HG02840 (cell line): Measurements from ENCODE around the gene ELL2.

ENCODE experiments used
- ATAC-seq: cut with Tn5 transposase; IDR thresholded peaks from one replicate; pipeline ENCODE4 v1.9.1; 2021; ENCODE audit warnings: mild to moderate bottlenecking, moderate library complexity, moderate number of reproducible peaks; ENCODE audit not compliant: unreplicated experiment, low FRiP score

The ELL2 gene

DNA sequence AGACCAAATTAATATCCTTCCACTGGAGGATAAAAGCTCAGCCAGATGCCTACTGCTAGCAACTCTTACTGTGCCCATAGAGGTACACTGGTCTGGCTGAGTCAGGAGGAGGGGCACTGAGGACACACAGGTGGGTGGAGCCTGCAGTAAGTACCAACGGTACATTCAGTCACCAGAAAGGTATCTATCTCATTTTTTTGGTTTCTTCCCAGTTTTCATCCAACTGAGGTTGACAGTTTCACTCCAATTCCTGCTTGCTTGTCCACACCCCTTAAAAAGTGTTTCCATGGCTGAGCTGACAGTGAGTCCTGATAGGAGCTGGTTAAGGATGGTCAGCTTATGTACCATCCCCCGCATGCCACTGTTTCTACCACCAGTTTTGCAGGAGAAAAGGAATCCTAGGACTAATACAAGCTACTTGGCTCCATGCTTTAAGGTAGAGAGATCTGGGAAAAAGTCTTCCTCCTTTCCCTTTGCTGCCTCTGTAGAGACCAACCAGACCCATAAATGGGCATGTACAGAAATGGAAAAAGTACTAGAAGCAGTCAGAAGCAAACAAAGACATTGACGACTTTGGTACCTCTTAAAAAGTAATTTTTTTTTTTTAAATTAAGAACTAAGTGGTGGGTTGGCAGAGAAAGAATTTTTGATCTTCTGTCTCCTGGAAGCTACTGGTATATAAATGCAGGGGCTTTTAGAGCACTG is 3.2 kb downstream of the ELL2 start:
- no peak for ATAC-seq

DNA sequence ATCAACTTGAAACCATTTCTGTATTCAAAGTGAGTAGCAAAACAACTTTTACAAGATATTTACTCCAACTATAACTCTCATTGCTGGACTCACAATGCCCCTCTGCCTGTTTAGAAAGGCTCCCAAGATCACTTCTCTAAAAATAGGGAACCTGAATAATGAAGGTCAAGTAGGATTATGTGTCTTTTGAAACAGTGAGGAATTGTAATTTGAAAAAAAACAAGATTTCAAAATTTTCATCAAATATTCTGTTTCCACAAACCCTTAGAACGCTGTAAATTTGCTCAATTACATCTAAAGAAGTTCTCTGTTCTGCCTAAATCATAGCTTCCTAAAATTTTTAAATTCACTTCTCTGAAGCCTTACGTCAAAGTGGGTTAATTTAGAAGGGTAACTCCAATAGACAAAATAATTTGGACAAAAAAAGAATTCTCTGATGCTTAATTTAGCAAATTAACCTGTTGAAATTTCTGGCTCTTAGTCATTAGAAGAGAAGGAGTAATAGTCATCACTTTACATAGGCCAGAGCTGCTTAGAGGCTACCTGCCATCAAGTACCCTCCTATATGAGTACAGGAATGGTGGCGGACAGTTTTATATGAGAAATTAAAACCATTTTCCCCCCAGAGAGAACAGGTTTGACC is 4.0 kb downstream of the ELL2 start:
- no peak for ATAC-seq

DNA sequence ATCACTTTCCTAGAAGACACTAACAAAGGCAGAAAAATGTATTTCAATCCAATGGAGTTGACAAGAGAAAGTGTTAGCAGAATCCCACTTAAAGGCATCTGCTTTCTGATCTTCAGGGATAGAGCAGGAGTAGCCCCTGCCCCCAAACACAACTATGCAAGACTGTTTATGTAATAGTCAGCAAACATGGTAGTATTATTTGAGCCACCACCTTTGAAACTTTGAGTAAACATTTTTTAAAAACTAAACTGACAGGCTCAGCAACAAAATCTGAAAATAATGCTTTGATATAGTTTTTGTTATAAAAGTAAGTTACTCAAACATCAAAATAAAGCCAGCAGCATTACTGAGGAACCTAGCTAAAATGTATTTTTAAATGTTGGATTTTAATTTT is 4.8 kb downstream of the ELL2 start:
- ATAC-seq = no peak

DNA sequence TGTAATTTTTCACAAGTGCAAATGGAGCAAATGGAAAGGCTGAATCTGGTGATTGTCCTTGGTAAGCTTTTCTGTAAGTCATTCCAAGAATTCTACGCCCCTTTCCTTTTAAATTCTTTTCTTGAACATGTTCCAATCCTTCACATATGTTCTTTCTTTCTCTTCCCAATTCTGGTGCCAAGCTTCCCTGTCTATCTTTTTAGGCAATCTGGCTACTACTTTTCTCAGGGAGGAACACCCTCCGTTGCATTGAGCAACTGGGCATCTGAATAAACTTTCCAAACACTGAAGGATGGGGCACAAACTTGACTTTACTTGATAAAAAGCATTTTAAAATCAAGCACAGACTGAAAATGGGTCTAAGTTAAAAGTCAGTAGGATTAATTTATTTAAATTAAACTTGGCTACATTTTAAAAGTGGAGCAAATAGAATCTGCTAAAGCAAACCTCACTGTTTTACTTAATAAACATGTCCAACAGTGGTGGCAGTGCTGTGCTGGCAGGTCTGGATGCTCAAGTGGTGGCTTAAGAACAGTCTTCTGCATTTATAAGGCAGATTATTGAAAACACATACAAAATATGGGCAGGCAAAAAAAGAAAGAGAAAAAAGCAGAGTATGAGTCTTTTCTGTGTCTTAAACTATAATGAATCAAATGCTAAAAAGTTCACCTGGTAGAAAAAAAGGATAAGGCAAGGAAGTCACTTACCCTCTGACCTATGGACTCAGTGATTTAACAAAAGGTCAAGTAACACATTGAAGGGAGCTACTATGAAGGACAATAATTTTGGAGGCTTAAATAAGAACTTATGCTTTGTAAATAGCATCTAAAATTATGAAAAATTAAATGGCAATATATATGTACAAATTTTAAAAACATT is 5.4 kb downstream of the ELL2 start:
- ATAC-seq = no peak

DNA sequence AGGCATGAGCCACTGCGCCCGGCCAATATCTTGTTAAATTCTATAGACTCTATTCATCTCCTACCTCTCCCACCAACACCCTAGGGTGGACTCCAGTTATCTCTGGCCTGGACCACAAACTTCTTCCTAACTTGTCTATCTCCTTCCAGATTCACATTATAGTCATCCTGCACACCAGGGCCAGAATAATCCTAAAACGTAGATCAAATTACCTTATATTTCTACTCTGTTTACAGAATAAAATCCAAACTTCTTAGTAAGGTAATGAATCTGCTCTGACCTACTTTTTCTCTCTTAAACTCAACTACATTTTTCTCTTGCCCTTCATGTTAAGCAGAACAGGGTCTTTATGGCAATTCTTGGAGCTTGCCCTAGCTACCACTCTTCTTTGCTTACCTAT is 6.9 kb downstream of the ELL2 start:
- no peak for ATAC-seq

DNA sequence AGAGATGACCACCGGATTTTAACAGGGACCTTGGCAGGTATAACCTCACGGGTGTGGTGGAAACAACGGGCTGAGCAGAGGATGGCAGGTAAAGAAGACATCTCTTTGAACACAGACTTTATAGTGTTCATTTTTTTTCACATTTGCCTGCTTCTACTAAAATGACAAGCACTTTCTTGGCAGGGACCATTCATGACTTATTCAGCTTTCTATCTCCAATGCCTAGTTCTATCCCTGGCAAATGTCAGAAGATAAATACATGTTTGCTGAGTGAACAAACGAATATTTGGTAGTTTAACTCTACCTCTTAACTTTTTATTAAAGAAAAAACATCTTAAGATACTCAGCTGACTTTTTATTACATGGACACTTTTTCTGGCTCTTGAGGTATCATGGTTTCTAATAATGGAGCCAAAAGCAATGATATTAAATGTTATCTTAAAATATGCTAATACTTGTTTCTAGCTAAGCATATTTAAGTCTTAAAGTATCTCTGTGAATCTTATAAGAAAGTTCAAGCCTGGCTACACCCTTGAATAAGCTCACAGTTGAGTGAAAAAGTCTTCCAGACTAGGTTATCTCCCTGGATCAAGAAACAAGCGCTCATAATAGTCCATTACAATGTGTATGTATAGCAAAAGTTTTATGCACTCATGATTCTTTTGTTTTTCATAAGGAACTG is 8.5 kb downstream of the ELL2 start:
- ATAC-seq = no peak

DNA sequence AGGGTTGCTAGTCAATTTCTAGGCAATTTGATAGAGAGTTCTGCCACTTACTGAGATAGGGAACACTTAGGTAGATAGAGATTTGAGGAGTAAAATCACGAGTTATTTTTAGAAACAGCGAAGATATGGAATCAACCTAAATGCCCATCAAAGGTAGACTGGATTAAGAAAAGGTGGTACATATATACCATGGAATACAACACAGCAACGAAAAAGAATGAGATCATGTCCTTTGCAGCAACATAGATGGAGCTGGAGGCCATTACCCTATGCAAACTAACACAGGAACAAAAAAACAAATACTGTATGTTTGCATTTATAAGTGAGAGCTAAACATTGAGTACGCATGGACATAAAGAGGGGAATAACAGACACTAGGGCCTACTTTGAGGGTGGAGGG is 9.7 kb downstream of the ELL2 start:
- no peak for ATAC-seq

DNA sequence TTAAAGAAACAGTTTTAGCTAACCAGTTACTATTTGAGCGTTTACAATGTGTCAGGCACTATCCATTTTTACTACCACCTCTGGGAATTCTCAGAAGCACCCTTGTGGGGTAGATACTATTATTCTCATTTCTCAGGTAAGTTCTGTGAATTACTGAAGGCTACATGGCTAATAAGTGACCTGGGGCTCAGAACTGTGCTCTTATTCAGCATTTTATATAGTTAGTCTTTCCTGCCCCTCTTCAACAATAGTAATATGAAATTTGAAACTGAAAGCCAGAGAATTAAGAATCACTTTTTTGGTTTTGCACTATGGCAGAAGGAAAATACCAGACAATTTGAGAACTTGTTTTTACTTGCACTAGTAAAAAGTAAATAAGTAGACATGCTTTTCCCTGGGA is 11.8 kb downstream of the ELL2 start:
- peak; percentile 46 for ATAC-seq

DNA sequence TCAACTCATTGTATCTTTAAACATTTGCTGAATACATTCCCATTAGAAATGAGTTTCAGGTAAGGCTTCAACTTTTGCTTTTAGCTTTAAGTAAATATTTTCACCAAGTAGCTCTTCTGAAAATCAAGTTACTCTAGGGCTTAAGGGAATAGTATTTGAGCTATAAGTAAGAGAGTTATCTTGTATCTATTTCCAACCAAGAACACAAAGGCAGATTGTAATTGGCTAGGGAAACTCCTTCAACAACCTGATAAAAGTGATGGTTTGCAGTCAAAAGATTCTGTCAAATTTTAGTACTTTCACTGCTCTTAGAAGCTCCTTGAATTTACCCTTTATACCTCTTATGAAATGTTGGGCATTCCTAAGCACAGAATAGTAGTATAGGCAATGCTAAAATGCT is 13.0 kb downstream of the ELL2 start:
- no peak for ATAC-seq

DNA sequence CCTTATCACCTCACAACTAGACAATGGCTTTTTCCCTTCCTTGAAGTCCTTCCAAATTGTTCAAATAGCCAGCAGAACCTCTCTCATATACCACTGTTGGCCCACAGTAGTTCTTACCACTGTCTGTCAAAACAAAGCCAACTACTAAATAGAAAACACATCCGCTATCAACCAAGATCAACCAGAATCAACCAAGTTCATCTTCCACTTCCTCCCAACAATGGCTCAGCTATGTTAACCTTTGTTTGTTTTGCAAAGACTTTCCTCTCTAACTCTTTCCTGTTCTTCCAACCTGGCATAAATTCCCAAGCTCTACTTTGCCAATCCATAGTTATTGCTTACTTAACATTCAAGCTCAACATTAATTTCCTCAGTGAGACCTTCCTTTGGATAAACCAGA is 15.2 kb downstream of the ELL2 start:
- ATAC-seq = no peak

DNA sequence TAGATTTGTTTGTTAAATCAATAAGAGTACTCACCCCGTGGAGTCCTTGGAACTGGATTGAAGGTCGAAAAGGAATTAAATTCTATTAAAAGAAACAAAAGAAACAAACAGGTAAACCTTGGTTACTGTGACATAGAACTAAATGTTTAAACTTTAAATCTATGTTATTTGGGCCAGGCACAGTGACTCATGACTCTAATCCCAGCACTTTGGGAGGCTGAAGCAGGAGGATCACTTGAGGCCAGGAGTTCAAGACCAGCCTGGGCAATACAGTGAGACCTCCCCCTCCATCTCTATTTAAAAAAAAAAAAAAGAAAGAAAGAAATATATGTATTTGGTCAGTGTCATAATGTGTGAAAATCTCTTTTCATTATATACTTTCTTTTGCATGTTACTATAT is 18.7 kb downstream of the ELL2 start:
- ATAC-seq = no peak

DNA sequence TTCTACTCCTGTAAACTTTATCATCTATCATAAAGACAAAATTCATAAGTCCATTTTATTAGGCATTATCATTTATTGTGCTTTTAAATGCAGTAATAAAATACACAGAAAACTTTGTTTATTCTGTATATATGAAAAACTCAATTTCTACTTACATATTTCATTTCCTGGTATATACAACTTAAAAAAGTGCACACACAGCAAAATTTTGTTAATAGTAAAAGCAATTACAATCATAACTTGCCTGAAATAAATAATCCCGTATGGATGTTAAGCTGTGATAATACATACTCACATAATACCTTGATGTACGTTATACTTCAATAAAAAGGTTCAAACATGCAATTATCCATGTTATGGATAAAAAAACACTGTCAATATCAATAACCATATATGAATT is 19.2 kb downstream of the ELL2 start:
- ATAC-seq = no peak

DNA sequence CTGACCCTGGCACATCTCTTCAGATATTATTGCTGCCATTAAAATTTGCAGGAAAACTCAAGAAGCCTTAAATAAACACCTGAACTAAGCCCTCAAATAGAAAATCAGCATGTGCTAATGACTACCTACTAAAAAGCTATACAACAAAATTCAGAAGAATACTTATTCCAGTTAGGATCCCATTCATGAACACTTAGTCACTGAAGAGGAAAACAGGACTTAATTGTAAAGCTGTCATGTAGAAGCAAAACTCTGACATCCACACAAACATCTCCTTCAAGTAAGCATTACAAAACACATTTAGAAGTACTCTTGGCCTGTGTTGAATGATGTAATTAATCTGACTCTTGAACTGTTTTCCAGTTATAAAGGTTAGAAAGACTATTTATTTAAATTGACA is 19.9 kb downstream of the ELL2 start:
- no peak for ATAC-seq

DNA sequence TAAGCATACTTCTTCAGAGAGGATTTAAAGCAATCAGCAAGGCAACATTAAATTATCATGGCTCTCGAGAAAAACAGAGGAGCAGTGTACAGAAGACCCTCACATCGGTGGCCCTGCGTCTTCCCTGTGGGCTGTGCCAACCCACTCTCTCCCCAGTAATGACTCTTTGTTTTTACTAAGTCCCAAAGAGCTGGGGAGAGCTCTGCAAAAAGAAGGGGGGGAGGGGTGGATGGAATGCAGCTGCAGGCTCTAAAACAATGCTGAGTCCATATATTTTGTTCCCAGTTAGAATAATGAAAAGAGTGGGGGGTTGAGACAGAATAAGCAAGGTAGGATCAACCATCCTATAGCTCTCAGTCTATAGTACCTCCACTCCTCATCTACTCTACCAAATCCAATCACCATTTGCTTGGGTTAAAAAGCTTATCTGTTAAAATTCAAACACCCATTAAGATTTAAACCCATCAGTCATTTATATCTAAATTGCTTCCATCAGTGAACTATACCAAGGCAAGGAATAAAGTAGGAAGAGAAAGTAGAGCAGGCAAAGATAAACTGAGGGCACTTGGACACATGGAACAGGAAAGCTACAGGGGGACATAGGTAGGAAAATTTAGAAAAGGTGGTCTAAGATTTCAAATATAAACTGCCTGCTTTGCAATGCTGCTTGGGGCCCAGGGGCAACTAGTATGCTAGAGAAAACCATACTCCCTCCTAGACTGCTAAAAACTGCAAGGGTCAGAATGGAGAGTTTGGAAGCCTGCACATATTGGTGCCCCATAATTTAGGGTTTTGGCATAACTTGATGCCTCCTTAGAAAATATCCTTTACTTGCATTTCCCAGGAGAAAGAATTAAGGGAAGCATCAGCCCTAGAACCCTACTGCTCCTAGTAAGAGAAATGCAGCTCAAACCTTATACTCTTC is 20.6 kb downstream of the ELL2 start:
- no peak for ATAC-seq

DNA sequence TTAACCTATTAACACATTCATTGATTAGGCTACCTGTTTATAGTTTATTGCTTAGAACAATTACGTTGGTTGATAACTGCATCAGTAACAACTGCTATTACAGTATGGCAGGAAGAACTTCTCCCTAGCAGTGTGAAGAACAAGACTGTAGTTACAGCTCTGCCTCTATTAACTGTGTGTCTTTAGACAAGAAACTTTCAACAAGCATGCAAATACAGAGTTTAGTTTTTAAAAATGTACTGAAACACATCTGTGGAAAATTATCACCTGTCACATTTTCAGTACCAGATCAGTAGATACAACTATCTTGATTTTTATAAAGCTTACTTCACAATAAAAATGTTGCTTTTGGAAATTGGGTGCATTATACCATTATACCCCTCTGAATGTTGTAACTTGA is 22.2 kb downstream of the ELL2 start:
- peak; percentile 67 for ATAC-seq

DNA sequence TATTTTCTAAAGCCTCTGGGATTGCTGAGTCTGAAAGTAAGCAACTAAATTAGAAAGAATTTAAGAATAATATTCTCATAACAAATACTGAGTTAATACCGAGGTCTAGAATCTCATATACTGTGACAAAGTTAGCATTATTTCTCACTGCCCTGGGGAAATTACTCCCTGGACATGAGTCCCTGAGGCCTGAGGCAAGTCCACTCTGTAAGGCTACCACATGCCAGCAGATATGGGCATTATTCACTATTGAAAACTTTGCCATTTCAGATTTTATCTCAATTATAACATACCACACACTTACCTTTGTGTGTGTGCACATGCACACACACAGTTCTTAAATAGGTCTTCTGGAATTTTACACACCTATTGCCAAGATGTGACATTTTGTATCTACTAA is 22.9 kb downstream of the ELL2 start:
- no peak for ATAC-seq

DNA sequence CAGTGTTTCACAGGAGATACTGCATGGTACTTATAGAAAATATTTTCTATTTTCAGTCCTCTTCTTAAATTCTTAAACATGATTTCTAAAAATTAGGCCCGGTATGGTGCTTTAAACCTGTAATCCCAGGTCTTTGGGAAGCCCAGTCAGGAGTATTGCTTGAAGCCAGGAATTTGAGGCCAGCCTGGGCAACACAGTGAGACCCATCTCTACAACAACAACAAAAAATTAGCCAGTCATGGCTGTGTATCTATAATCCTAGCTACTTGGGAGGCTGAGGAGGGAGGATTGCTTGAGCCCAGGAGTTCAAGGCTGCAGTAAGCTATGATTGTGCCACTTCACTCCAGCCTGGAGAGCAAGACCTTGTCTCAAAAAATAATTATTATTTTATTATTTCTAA is 23.3 kb downstream of the ELL2 start:
- ATAC-seq = no peak

DNA sequence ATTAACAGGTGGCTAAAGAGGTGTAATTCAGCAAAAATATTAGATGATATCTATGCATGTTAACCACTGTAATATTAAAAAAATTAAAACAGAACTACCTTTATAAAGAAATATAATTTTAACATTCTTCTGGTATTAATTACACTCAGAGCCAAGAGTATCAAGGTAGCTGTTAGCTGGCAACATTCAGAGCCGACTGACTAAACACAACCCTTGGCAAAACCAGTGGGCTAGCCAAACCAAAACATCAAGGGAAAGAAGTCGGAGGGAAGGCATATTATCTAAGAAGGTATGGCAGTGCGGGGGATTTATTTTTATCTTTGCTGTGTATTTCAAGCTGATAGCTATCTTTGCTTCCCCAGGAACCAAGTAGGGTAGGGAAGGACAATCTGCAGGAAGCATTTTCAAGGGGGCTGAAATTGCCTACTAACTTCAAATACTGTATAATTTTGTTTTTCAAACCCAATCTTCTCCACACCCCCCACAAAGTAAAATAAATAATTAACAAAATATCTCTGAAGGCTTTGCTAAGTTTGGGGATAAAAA is 24.0 kb downstream of the ELL2 start:
- ATAC-seq = no peak

DNA sequence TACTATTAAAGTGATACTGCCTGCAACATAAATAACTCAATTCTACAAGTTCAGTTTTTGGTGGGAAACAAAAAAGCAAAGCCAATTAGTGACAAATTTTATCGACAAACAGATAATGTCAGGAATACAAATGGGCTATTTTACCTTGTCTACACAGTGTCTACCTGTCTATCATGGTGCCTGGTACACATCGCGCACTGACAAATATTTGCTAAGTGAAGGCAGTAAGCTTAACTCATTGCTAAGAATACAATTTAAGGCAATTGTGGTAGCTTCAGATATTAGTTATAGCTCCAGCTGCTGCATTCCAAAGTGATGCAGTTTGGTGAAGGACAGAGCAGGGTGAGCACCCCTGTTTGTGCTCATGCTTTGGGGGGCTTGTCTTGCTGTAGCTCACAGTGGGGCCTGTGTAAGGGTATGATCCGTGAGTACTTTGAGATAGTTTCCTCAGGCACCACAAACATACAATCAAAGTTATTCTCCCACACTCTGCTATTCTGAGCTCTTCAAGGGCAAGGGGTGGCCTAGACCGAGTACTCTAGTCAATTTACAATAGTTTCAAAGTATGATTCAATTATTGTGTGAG is 24.7 kb downstream of the ELL2 start:
- ATAC-seq = no peak
